Measurements from ENCODE around the gene UNC50.
"Not testable (repeated sequence)": the region's sequence is repeated elsewhere in the genome, so short reads cannot be mapped to it uniquely, and the experiment has no call there.

The UNC50 gene

GRCh38 chr2:98583816-98584618, 24.4 kb upstream of the UNC50 start:
- no peak for DNase-seq (ENCODE audit: low read depth)
- TF ChIP-seq CTCF (conservative IDR thresholded peaks at IDR 0.05; ENCODE audit: low read length): no peak
- no peak overlapping the region for H3K4me3 ChIP-seq (ENCODE audit: low read length)

GRCh38 chr2:98585386-98585785, 23.0 kb upstream of the UNC50 start:
- no peak for DNase-seq (ENCODE audit: low read depth)
- no peak for TF ChIP-seq CTCF (conservative IDR thresholded peaks at IDR 0.05; ENCODE audit: low read length)
- no peak overlapping the region for H3K4me3 ChIP-seq (ENCODE audit: low read length)

- no peak for TF ChIP-seq CTCF (conservative IDR thresholded peaks at IDR 0.05; ENCODE audit: low read length)
- no peak for DNase-seq (ENCODE audit: low read depth)
- H3K4me3 ChIP-seq (ENCODE audit: low read length): no peak overlapping the region
These were observed 21.7 kb upstream of the UNC50 start for GRCh38 chr2:98586551-98587140.

- no peak overlapping the region for H3K4me3 ChIP-seq (ENCODE audit: low read length)
- no peak for DNase-seq (ENCODE audit: low read depth)
- no peak for TF ChIP-seq CTCF (conservative IDR thresholded peaks at IDR 0.05; ENCODE audit: low read length)
These were observed 19.4 kb upstream of the UNC50 start for GRCh38 chr2:98588880-98589431.

GRCh38 chr2:98589489-98589888, 18.9 kb upstream of the UNC50 start:
- no peak for TF ChIP-seq CTCF (conservative IDR thresholded peaks at IDR 0.05; ENCODE audit: low read length)
- H3K4me3 ChIP-seq (ENCODE audit: low read length): no peak overlapping the region
- DNase-seq (ENCODE audit: low read depth): no peak

- no peak for DNase-seq (ENCODE audit: low read depth)
- H3K4me3 ChIP-seq (ENCODE audit: low read length): no peak overlapping the region
- no peak for TF ChIP-seq CTCF (conservative IDR thresholded peaks at IDR 0.05; ENCODE audit: low read length)
These were observed 15.8 kb upstream of the UNC50 start for GRCh38 chr2:98592565-98592964.

- DNase-seq (ENCODE audit: low read depth); H3K4me3 ChIP-seq (ENCODE audit: low read length): not testable (repeated sequence)
These were observed 13.7 kb upstream of the UNC50 start for GRCh38 chr2:98594665-98595064.

Measured in AG10803 (cell line).